ENCODE measurements around the gene GUF1.
A peak's percentile ranks its signal among the peaks of the same experiment; 100 is the strongest.

Gene GUF1

GRCh38 chr4:44668526-44668925 is 9.7 kb upstream of the GUF1 start:
- ATAC-seq (replicated peaks; ENCODE audit: extremely low read depth, poor library complexity, severe bottlenecking) (no peak), DNase-seq (ENCODE audit: low spot score in 2 of 2) (no peak)
- H3K36me3 Mint-ChIP-seq (ENCODE audit: insufficient read depth) = no peaks in the 10 kb centered on the region
- H3K9me3 Mint-ChIP-seq = no peaks in the 10 kb centered on the region
- H3K27ac Mint-ChIP-seq (ENCODE audit: low read depth) = no peak overlapping the region
- peaks cover 37% of the 10 kb centered on the region for H3K27me3 Mint-ChIP-seq
- no peaks in the 10 kb centered on the region for H3K4me1 Mint-ChIP-seq
- no peak overlapping the region for H3K4me3 Mint-ChIP-seq

- no peaks in the 10 kb centered on the region for H3K9me3 Mint-ChIP-seq
- DNase-seq (ENCODE audit: low spot score in 2 of 2) = no peak
- ATAC-seq (replicated peaks; ENCODE audit: extremely low read depth, poor library complexity, severe bottlenecking) = no peak
- no peaks in the 10 kb centered on the region for H3K4me1 Mint-ChIP-seq
- H3K4me3 Mint-ChIP-seq = no peak overlapping the region
- no peak overlapping the region for H3K27ac Mint-ChIP-seq (ENCODE audit: low read depth)
- peaks cover 37% of the 10 kb centered on the region for H3K27me3 Mint-ChIP-seq
- H3K36me3 Mint-ChIP-seq (ENCODE audit: insufficient read depth) = peaks cover 2% of the 10 kb centered on the region
Measured at GRCh38 chr4:44670506-44671199, 7.6 kb upstream of the GUF1 start.

GRCh38 chr4:44671636-44672035 is 6.6 kb upstream of the GUF1 start:
- Mint-ChIP-seq H3K4me3 (no peak overlapping the region), H3K9me3 (no peaks in the 10 kb centered on the region), H3K27ac (ENCODE audit: low read depth) (no peak overlapping the region), H3K27me3 (peaks cover 37% of the 10 kb centered on the region), H3K4me1 (no peaks in the 10 kb centered on the region), H3K36me3 (ENCODE audit: insufficient read depth) (peaks cover 2% of the 10 kb centered on the region)
- ATAC-seq (replicated peaks; ENCODE audit: extremely low read depth, poor library complexity, severe bottlenecking) = no peak
- DNase-seq (ENCODE audit: low spot score in 2 of 2) = no peak

- DNase-seq (ENCODE audit: low spot score in 2 of 2) (no peak), ATAC-seq (replicated peaks; ENCODE audit: extremely low read depth, poor library complexity, severe bottlenecking) (no peak)
- peaks cover 12% of the 10 kb centered on the region for H3K36me3 Mint-ChIP-seq (ENCODE audit: insufficient read depth)
- H3K9me3 Mint-ChIP-seq = no peaks in the 10 kb centered on the region
- H3K27ac Mint-ChIP-seq (ENCODE audit: low read depth) = no peak overlapping the region
- no peak overlapping the region for H3K4me3 Mint-ChIP-seq
- H3K27me3 Mint-ChIP-seq = peaks cover 14% of the 10 kb centered on the region
- H3K4me1 Mint-ChIP-seq = peaks cover 11% of the 10 kb centered on the region
Measured at GRCh38 chr4:44674471-44674870, 3.7 kb upstream of the GUF1 start.

- Mint-ChIP-seq H3K27me3 (peaks cover 7% of the 10 kb centered on the region), H3K4me1 (peaks cover 11% of the 10 kb centered on the region), H3K36me3 (ENCODE audit: insufficient read depth) (peaks cover 12% of the 10 kb centered on the region), H3K27ac (ENCODE audit: low read depth) (no peak overlapping the region), H3K4me3 (no peak overlapping the region), H3K9me3 (no peaks in the 10 kb centered on the region)
- DNase-seq (ENCODE audit: low spot score in 2 of 2) (no peak), ATAC-seq (replicated peaks; ENCODE audit: extremely low read depth, poor library complexity, severe bottlenecking) (no peak)
Measured at GRCh38 chr4:44675366-44675765, 2.9 kb upstream of the GUF1 start.

GRCh38 chr4:44679060-44679459 is 840 bp downstream of the GUF1 start:
- H3K9me3 Mint-ChIP-seq = no peaks in the 10 kb centered on the region
- ATAC-seq (replicated peaks; ENCODE audit: extremely low read depth, poor library complexity, severe bottlenecking) = peak; percentile 7
- no peak for DNase-seq (ENCODE audit: low spot score in 2 of 2)
- H3K27me3 Mint-ChIP-seq = no peaks in the 10 kb centered on the region
- peaks cover 27% of the 10 kb centered on the region for H3K4me1 Mint-ChIP-seq
- H3K36me3 Mint-ChIP-seq (ENCODE audit: insufficient read depth) = peaks cover 14% of the 10 kb centered on the region
- peak overlapping the region; percentile 88 for H3K4me3 Mint-ChIP-seq
- peak overlapping the region; percentile 95 for H3K27ac Mint-ChIP-seq (ENCODE audit: low read depth)

- no peaks in the 10 kb centered on the region for H3K9me3 Mint-ChIP-seq
- ATAC-seq (replicated peaks; ENCODE audit: extremely low read depth, poor library complexity, severe bottlenecking) = no peak
- peak overlapping the region; percentile 13 for H3K27ac Mint-ChIP-seq (ENCODE audit: low read depth)
- no peaks in the 10 kb centered on the region for H3K27me3 Mint-ChIP-seq
- no peak overlapping the region for H3K4me3 Mint-ChIP-seq
- peaks cover 25% of the 10 kb centered on the region for H3K4me1 Mint-ChIP-seq
- peaks cover 34% of the 10 kb centered on the region for H3K36me3 Mint-ChIP-seq (ENCODE audit: insufficient read depth)
- DNase-seq (ENCODE audit: low spot score in 2 of 2) = no peak
Measured at GRCh38 chr4:44684648-44685047, 6.4 kb downstream of the GUF1 start.

GRCh38 chr4:44700427-44700826 is 22.2 kb downstream of the GUF1 start:
- Mint-ChIP-seq H3K27me3 (no peaks in the 10 kb centered on the region), H3K36me3 (ENCODE audit: insufficient read depth) (peaks cover 41% of the 10 kb centered on the region), H3K9me3 (no peaks in the 10 kb centered on the region), H3K4me3 (no peak overlapping the region), H3K4me1 (peaks cover 6% of the 10 kb centered on the region), H3K27ac (ENCODE audit: low read depth) (no peak overlapping the region)
- ATAC-seq (replicated peaks; ENCODE audit: extremely low read depth, poor library complexity, severe bottlenecking) (no peak), DNase-seq (ENCODE audit: low spot score in 2 of 2) (no peak)

GRCh38 chr4:44701037-44701436 is 22.8 kb downstream of the GUF1 start:
- no peak for DNase-seq (ENCODE audit: low spot score in 2 of 2)
- ATAC-seq (replicated peaks; ENCODE audit: extremely low read depth, poor library complexity, severe bottlenecking) = no peak
- Mint-ChIP-seq H3K36me3 (ENCODE audit: insufficient read depth) (peaks cover 40% of the 10 kb centered on the region), H3K4me3 (no peak overlapping the region), H3K4me1 (peaks cover 6% of the 10 kb centered on the region), H3K27ac (ENCODE audit: low read depth) (no peak overlapping the region), H3K27me3 (no peaks in the 10 kb centered on the region), H3K9me3 (no peaks in the 10 kb centered on the region)

- Mint-ChIP-seq H3K36me3 (ENCODE audit: insufficient read depth) (peaks cover 17% of the 10 kb centered on the region), H3K27me3 (no peaks in the 10 kb centered on the region), H3K27ac (ENCODE audit: low read depth) (no peak overlapping the region), H3K4me1 (peaks cover 6% of the 10 kb centered on the region), H3K4me3 (no peak overlapping the region), H3K9me3 (no peaks in the 10 kb centered on the region)
- no peak for ATAC-seq (replicated peaks; ENCODE audit: extremely low read depth, poor library complexity, severe bottlenecking)
- DNase-seq (ENCODE audit: low spot score in 2 of 2) = no peak
Measured at GRCh38 chr4:44704673-44705072, 26.5 kb downstream of the GUF1 start.

- Mint-ChIP-seq H3K4me3 (no peak overlapping the region), H3K36me3 (ENCODE audit: insufficient read depth) (peaks cover 3% of the 10 kb centered on the region), H3K9me3 (no peaks in the 10 kb centered on the region), H3K27me3 (no peaks in the 10 kb centered on the region), H3K4me1 (peaks cover 8% of the 10 kb centered on the region), H3K27ac (ENCODE audit: low read depth) (no peak overlapping the region)
- no peak for ATAC-seq (replicated peaks; ENCODE audit: extremely low read depth, poor library complexity, severe bottlenecking)
- no peak for DNase-seq (ENCODE audit: low spot score in 2 of 2)
Measured at GRCh38 chr4:44713125-44713524, 34.9 kb downstream of the GUF1 start.

GRCh38 chr4:44716597-44716996 is 38.4 kb downstream of the GUF1 start:
- H3K4me3 Mint-ChIP-seq = no peak overlapping the region
- no peaks in the 10 kb centered on the region for H3K9me3 Mint-ChIP-seq
- ATAC-seq (replicated peaks; ENCODE audit: extremely low read depth, poor library complexity, severe bottlenecking) (no peak), DNase-seq (ENCODE audit: low spot score in 2 of 2) (no peak)
- peaks cover 25% of the 10 kb centered on the region for H3K4me1 Mint-ChIP-seq
- peaks cover 7% of the 10 kb centered on the region for H3K36me3 Mint-ChIP-seq (ENCODE audit: insufficient read depth)
- no peak overlapping the region for H3K27ac Mint-ChIP-seq (ENCODE audit: low read depth)
- H3K27me3 Mint-ChIP-seq = no peaks in the 10 kb centered on the region

GRCh38 chr4:44720371-44720770 is 42.2 kb downstream of the GUF1 start:
- H3K4me3 Mint-ChIP-seq = no peak overlapping the region
- peaks cover 34% of the 10 kb centered on the region for H3K4me1 Mint-ChIP-seq
- H3K27me3 Mint-ChIP-seq = no peaks in the 10 kb centered on the region
- no peak for ATAC-seq (replicated peaks; ENCODE audit: extremely low read depth, poor library complexity, severe bottlenecking)
- DNase-seq (ENCODE audit: low spot score in 2 of 2) = no peak
- H3K9me3 Mint-ChIP-seq = no peaks in the 10 kb centered on the region
- H3K27ac Mint-ChIP-seq (ENCODE audit: low read depth) = no peak overlapping the region
- H3K36me3 Mint-ChIP-seq (ENCODE audit: insufficient read depth) = peaks cover 3% of the 10 kb centered on the region

Data from central memory CD8-positive, alpha-beta T cell (primary cell).